Cardiac muscle cell (in vitro differentiated cells and primary cell): ENCODE measurements around the gene CAP2. TPM values are rescaled to one million over a fixed set of nuclear protein-coding genes. Genes with fewer than 3 reads are reported as not detected.
"Not testable (repeated sequence)": the region's sequence is repeated elsewhere in the genome, so short reads cannot be mapped to it uniquely, and the experiment has no call there.

Experiments used
- DNase-seq, 2 donors: peaks; one replicate each; pipeline versions ENCODE4 v3.0.0 to v3.0.0-alpha.2; 2010 to 2017; ENCODE audit warnings: low read depth in 1 of 2, low spot score in 1 of 2
- H3K27ac ChIP-seq: fragments of 200-600 bp; sonication (generic); 2 replicates; pipeline ENCODE4 v1.5.1; 2016
- H3K27me3 ChIP-seq: fragments of 200-600 bp; sonication (generic); 2 replicates; pipeline ENCODE4 v1.6.0; 2016; ENCODE audit warnings: control low read depth
- H3K36me3 ChIP-seq: fragments of 200-600 bp; sonication (generic); 2 replicates; pipeline ENCODE4 v1.5.1; 2016; ENCODE audit warnings: control low read depth
- H3K4me1 ChIP-seq: fragments of 200-600 bp; sonication (generic); 2 replicates; pipeline ENCODE4 v1.8.1; 2017; ENCODE audit warnings: low read depth, mild to moderate bottlenecking, mixed run types
- H3K4me3 ChIP-seq: fragments of 200-600 bp; sonication (generic); 2 replicates; pipeline ENCODE4 v1.5.1; 2016; ENCODE audit warnings: mild to moderate bottlenecking
- H3K9me3 ChIP-seq: fragments of 200-600 bp; sonication (generic); 2 replicates; pipeline ENCODE4 v1.5.1; 2017; ENCODE audit warnings: low read depth, mild to moderate bottlenecking, control low read depth
- CTCF ChIP-seq: IDR thresholded peaks from 2 replicates; pipeline ENCODE4 v1.5.1; 2012; ENCODE audit warnings: low read depth, mild to moderate bottlenecking, low read length
- polyA plus RNA-seq: library from polyadenylated mRNA; unstranded; fragments of >200 nt; fragmentation: Nextera tagmentation; extraction: Ambion mirVana; gene quantifications from 2 replicates; pipeline ENCODE4 v1.2.1, GENCODE V29; 2016
- total RNA-seq: library from RNA; depleted of rRNA; stranded (reverse); fragments of >200 nt; gene quantifications from 2 replicates; pipeline ENCODE4 v1.2.3, GENCODE V29; 2016

The CAP2 gene
- total and polyA plus RNA-seq, 2 experiments from 2014 or later = 95.7 to 262 TPM

- H3K36me3 ChIP-seq = peaks cover 3% of the 10 kb centered on the region
- no peak for TF ChIP-seq CTCF
- no peak overlapping the region for H3K4me3 ChIP-seq
- no peaks in the 10 kb centered on the region for H3K4me1 ChIP-seq
- H3K9me3 ChIP-seq = no peaks in the 10 kb centered on the region
- no peak overlapping the region for H3K27ac ChIP-seq
- no peaks in the 10 kb centered on the region for H3K27me3 ChIP-seq
- no peak for DNase-seq
These were observed 2.9 kb downstream of the CAP2 start for GRCh38 chr6:17396256-17396655.

GRCh38 chr6:17397764-17398194 is 4.4 kb downstream of the CAP2 start:
- peaks cover 3% of the 10 kb centered on the region for H3K36me3 ChIP-seq
- DNase-seq = peak in 1 of 2 donors; percentile 94
- H3K27ac ChIP-seq = no peak overlapping the region
- no peak for TF ChIP-seq CTCF
- peaks cover 3% of the 10 kb centered on the region for H3K4me1 ChIP-seq
- no peak overlapping the region for H3K4me3 ChIP-seq
- no peaks in the 10 kb centered on the region for H3K27me3 ChIP-seq
- H3K9me3 ChIP-seq = no peaks in the 10 kb centered on the region

GRCh38 chr6:17405181-17405943 is 12.0 kb downstream of the CAP2 start:
- not testable (repeated sequence) for H3K36me3 ChIP-seq, H3K4me1 ChIP-seq, H3K9me3 ChIP-seq, DNase-seq, H3K27me3 ChIP-seq, H3K4me3 ChIP-seq
- H3K27ac ChIP-seq = peak overlapping the region; percentile 69

- no peak for DNase-seq
- TF ChIP-seq CTCF = no peak
- Histone ChIP-seq H3K27me3 (no peaks in the 10 kb centered on the region), H3K36me3 (no peaks in the 10 kb centered on the region), H3K27ac (peak overlapping the region; percentile 69), H3K4me1 (peaks cover 3% of the 10 kb centered on the region), H3K9me3 (no peaks in the 10 kb centered on the region), H3K4me3 (no peak overlapping the region)
These were observed 12.5 kb downstream of the CAP2 start for GRCh38 chr6:17405944-17406245.

- H3K4me1 ChIP-seq = peaks cover 13% of the 10 kb centered on the region
- H3K9me3 ChIP-seq = no peaks in the 10 kb centered on the region
- H3K27ac ChIP-seq = peak overlapping the region; percentile 62
- H3K27me3 ChIP-seq = no peaks in the 10 kb centered on the region
- no peak for DNase-seq
- no peaks in the 10 kb centered on the region for H3K36me3 ChIP-seq
- no peak overlapping the region for H3K4me3 ChIP-seq
- TF ChIP-seq CTCF = no peak
These were observed 14.7 kb downstream of the CAP2 start for GRCh38 chr6:17408081-17408480.

- no peak for TF ChIP-seq CTCF
- Histone ChIP-seq H3K4me3 (no peak overlapping the region), H3K9me3 (no peaks in the 10 kb centered on the region), H3K27ac (no peak overlapping the region), H3K4me1 (peaks cover 23% of the 10 kb centered on the region), H3K36me3 (no peaks in the 10 kb centered on the region), H3K27me3 (no peaks in the 10 kb centered on the region)
- DNase-seq = no peak
These were observed 16.9 kb downstream of the CAP2 start for GRCh38 chr6:17410281-17410680.
